Osteoblast (primary cell): Measurements from ENCODE around the gene MYO1F. TPM values are rescaled to one million over a fixed set of nuclear protein-coding genes. Genes with fewer than 3 reads are reported as not detected.
A peak's percentile ranks its signal among the peaks of the same experiment; 100 is the strongest.

Source experiments
- DNase-seq: peaks from one replicate; pipeline ENCODE4 v3.0.0; 2011; ENCODE audit warnings: low spot score, mixed read lengths; ENCODE audit not compliant: insufficient read length; ENCODE audit errors: missing footprints
- H2AFZ ChIP-seq: 2 replicates; pipeline ENCODE4 v1.6.0; 2011; ENCODE audit warnings: mild to moderate bottlenecking, low read length
- H3K27ac ChIP-seq: 2 replicates; pipeline ENCODE4 v1.5.1; 2011; ENCODE audit warnings: mild to moderate bottlenecking, low read depth, low read length, moderate library complexity
- H3K27me3 ChIP-seq: 2 replicates; pipeline ENCODE4 v1.6.0; 2012; ENCODE audit warnings: mild to moderate bottlenecking, control low read depth, inconsistent platforms, low read length, moderate library complexity; ENCODE audit not compliant: insufficient read depth
- H3K36me3 ChIP-seq: 2 replicates; pipeline ENCODE4 v1.5.1; 2011; ENCODE audit warnings: mild to moderate bottlenecking, low read length, control low read depth, moderate library complexity; ENCODE audit not compliant: insufficient read depth
- H3K4me1 ChIP-seq: 2 replicates; pipeline ENCODE4 v1.5.1; 2011; ENCODE audit warnings: mild to moderate bottlenecking, low read length, control low read depth, moderate library complexity; ENCODE audit not compliant: insufficient read depth
- H3K4me2 ChIP-seq: 2 replicates; pipeline ENCODE4 v1.6.0; 2011; ENCODE audit warnings: mild to moderate bottlenecking, low read length; ENCODE audit not compliant: insufficient read depth
- H3K4me3 ChIP-seq: fragments of 200-600 bp; sonication (generic); 3 replicates; pipeline ENCODE4 v1.5.1; 2012; ENCODE audit warnings: mild to moderate bottlenecking, low read length, inconsistent platforms; ENCODE audit not compliant: insufficient read depth
- H3K79me2 ChIP-seq: 2 replicates; pipeline ENCODE4 v1.6.0; 2012; ENCODE audit warnings: mild to moderate bottlenecking, low read length, control low read depth, inconsistent platforms; ENCODE audit not compliant: insufficient read depth
- H3K9me3 ChIP-seq: 2 replicates; pipeline ENCODE4 v1.5.1; 2011; ENCODE audit warnings: low read depth, low read length, control low read depth
- H4K20me1 ChIP-seq: 2 replicates; pipeline ENCODE4 v1.6.0; 2012; ENCODE audit warnings: mild to moderate bottlenecking, low read length, control low read depth; ENCODE audit not compliant: insufficient read depth
- total RNA-seq: library from RNA; depleted of rRNA; stranded (reverse); fragments of >200 nt; gene quantifications from 2 replicates; pipeline ENCODE4 v1.2.3, GENCODE V29; 2012
- TF ChIP-seq, protein P1 (sequence below): IDR thresholded peaks from 2 replicates; pipeline ENCODE4 v1.5.1; 2011; ENCODE audit warnings: mild to moderate bottlenecking, low read depth, low read length, moderate library complexity; ENCODE audit errors: extremely low read depth

Gene MYO1F
- total RNA-seq, 1 donor: 0.72 TPM

GRCh38 chr19:8504919-8505318 is 72.3 kb downstream of the MYO1F start:
- Histone ChIP-seq H3K9me3 (no peaks in the 10 kb centered on the region), H3K79me2 (no peaks in the 10 kb centered on the region), H3K4me2 (no peak overlapping the region), H3K27me3 (no peaks in the 10 kb centered on the region), H3K27ac (no peak overlapping the region), H2AFZ (no peak overlapping the region), H3K4me1 (peaks cover 10% of the 10 kb centered on the region), H4K20me1 (no peaks in the 10 kb centered on the region), H3K4me3 (no peak overlapping the region), H3K36me3 (no peaks in the 10 kb centered on the region)
- TF ChIP-seq, protein P1, sequence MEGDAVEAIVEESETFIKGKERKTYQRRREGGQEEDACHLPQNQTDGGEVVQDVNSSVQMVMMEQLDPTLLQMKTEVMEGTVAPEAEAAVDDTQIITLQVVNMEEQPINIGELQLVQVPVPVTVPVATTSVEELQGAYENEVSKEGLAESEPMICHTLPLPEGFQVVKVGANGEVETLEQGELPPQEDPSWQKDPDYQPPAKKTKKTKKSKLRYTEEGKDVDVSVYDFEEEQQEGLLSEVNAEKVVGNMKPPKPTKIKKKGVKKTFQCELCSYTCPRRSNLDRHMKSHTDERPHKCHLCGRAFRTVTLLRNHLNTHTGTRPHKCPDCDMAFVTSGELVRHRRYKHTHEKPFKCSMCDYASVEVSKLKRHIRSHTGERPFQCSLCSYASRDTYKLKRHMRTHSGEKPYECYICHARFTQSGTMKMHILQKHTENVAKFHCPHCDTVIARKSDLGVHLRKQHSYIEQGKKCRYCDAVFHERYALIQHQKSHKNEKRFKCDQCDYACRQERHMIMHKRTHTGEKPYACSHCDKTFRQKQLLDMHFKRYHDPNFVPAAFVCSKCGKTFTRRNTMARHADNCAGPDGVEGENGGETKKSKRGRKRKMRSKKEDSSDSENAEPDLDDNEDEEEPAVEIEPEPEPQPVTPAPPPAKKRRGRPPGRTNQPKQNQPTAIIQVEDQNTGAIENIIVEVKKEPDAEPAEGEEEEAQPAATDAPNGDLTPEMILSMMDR: no peak
- peak; percentile 32 for DNase-seq

DNA sequence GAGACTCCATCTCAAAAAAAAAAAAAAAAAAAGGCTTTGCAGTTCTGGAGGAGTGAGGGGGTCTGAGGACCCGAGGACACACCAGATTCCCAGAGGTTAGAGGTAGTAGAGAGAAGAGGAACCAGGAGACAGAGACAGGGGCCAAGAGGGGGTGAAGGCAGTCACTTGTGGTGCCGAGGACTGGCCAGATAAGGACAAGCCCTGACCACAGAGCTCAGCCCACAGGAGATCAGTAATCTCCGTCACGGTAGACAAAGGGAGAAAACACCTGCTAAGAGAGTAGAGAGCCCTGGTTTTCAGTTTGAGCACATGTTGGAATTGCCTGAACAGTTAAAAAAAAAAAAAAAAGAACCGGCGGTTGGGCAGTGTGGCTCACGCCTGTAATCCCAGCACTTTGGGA is 73.1 kb downstream of the MYO1F start:
- Histone ChIP-seq H3K79me2 (no peaks in the 10 kb centered on the region), H3K27me3 (no peaks in the 10 kb centered on the region)
- TF ChIP-seq, protein P1: no peak

GRCh38 chr19:8503510-8503909 is 73.7 kb downstream of the MYO1F start:
- Histone ChIP-seq H3K27ac (no peak overlapping the region), H3K9me3 (no peaks in the 10 kb centered on the region), H3K79me2 (no peaks in the 10 kb centered on the region), H3K36me3 (no peaks in the 10 kb centered on the region), H2AFZ (no peak overlapping the region), H4K20me1 (no peaks in the 10 kb centered on the region), H3K27me3 (no peaks in the 10 kb centered on the region), H3K4me1 (peaks cover 10% of the 10 kb centered on the region), H3K4me3 (no peak overlapping the region), H3K4me2 (no peak overlapping the region)
- peak; percentile 27 for DNase-seq
- TF ChIP-seq, protein P1: no peak

More for the DNA sequence above, 73.1 kb downstream of the MYO1F start:
- DNase-seq: peak; percentile 76
- Histone ChIP-seq H3K9me3 (no peaks in the 10 kb centered on the region), H3K4me1 (peaks cover 10% of the 10 kb centered on the region), H3K4me2 (no peak overlapping the region), H4K20me1 (no peaks in the 10 kb centered on the region), H3K27ac (no peak overlapping the region), H3K4me3 (no peak overlapping the region), H2AFZ (no peak overlapping the region), H3K36me3 (no peaks in the 10 kb centered on the region)

DNA sequence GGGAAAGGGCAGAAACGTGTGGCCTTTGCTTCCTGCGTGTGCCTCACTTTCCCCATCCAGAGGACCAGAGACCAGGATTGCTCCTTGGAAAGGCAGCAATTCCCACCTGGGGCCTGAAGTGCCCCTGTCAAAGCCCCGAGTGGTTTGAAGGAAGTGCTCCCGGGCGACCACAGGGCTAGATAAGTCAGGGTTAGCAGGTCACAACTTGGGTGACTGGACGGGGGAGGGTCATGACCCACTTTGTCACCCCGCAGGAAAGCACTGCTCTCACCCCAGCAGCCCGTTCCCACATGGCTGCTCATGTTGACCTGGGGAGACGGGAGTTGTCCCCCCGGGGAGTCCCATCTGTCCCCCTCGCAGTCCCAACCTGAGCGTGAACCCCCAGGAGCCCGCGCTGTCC is 75.3 kb downstream of the MYO1F start:
- peak; percentile 79 for DNase-seq
- H3K79me2 ChIP-seq: no peaks in the 10 kb centered on the region
- H3K27ac ChIP-seq: no peak overlapping the region
- TF ChIP-seq, protein P1: no peak
- H3K9me3 ChIP-seq: no peaks in the 10 kb centered on the region
- H3K4me2 ChIP-seq: no peak overlapping the region
- no peak overlapping the region for H2AFZ ChIP-seq
- H3K36me3 ChIP-seq: no peaks in the 10 kb centered on the region
- no peaks in the 10 kb centered on the region for H4K20me1 ChIP-seq
- H3K27me3 ChIP-seq: no peaks in the 10 kb centered on the region
- H3K4me1 ChIP-seq: peaks cover 10% of the 10 kb centered on the region
- H3K4me3 ChIP-seq: no peak overlapping the region
